T-helper 2 cell treated with Interferon-gamma antibody and Interleukin-4, amounts not matched to agents 100 ng/mL and 5 ng/mL, for 36 hours (primary cell): ENCODE data around the gene PLD5. TPM values are rescaled to one million over a fixed set of nuclear protein-coding genes. Genes with fewer than 3 reads are reported as not detected.
"Not testable (repeated sequence)": the region's sequence is repeated elsewhere in the genome, so short reads cannot be mapped to it uniquely, and the experiment has no call there.

Experiments used
- intact Hi-C: fragments of 100-400 bp; cut with micrococcal nuclease; formaldehyde crosslinking; loops from one replicate; pipeline ENCODE4 v1.15.1; 2023
- total RNA-seq: library from RNA; stranded (reverse); gene quantifications from 2 replicates; pipeline ENCODE4 v1.2.3, GENCODE V29; 2022

Gene PLD5
- total RNA-seq, 1 donor from 2014 or later, result not detected

DNA sequence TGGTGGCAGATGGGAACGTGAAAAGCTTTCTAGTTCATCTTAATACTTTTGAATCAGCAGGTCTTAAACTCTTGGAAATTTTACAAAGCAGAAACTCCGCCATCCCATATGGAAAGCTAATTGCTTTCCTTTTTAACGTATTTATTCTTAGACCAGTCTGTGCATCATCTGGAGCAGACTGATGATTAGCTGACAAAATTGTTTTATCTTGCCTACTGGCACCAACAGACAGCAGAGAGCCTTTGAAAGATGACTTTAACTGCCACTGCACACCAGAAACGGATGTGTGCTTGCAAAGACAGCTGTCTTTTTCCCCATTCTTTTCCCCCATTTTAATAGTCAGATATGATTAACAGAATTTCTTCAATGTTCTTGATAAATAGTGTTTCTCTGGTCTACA is 97.0 kb downstream of the PLD5 start:
- intact Hi-C loops, result no loop called here

DNA sequence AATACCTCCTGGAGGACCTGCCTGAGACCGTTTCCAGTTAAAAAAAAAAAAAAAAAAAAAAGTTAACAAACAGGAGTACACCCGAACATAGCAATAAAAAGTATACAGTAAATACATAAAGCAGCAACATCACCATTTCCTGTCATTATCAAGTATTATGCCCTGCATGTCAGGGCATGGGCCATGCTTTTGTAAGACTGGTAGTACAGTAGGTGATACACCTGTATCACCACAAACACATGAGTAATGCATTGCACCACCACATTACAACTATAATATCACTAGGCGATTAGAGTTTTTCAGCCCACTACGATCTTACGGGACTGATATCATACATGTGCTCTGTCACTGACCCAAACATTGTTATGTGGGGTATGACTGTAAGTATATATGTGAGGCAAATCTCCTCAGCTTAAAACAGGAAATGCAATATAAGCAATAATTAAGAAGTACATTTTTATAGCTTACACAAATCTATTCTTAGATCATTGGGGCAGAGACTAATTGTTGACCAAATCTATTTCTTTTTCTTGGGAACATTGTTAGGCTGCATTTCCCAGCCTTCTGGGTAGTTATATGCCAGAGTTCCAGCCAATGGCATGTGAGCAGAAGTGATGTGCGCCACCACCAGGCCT is 98.1 kb downstream of the PLD5 start:
- intact Hi-C loops, result no loop called here

DNA sequence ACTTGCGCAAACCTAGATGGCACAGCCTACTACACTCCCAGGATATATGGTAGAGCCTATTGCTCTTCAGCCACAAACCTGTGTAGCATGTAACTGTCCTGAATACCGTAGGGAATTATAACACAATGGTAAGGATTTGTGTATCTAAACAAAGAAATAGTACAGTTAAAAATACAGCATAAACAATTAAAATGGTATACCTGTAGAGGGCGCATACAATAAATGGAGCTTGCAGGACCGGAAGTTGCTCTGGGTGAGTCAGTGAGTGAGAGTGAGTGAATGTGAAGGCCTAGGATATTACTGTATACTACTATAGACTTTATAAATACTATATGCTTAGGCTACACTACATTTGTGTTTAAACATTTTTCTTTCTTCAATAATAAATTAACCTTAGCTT is 99.3 kb downstream of the PLD5 start:
- intact Hi-C loops, result no loop called here

DNA sequence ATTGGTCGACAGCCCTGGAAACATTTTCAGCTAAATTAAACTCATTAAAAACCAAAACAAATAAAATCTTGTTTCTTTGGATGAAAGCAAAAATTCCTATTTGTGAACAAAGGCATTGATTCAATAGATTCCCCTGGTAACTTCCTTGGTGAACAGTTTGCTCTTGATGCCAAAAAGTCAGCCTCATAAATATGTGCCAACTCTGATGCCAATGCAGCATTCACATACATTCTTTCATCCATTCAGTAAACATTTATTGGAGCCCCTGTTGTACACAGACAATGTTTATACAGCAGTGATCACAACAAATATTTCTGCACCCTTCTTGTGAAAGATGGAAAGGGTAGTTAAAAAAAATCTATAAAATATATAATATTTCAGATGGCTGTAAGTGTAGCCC is 107.8 kb downstream of the PLD5 start:
- intact Hi-C loops, result no loop called here

DNA sequence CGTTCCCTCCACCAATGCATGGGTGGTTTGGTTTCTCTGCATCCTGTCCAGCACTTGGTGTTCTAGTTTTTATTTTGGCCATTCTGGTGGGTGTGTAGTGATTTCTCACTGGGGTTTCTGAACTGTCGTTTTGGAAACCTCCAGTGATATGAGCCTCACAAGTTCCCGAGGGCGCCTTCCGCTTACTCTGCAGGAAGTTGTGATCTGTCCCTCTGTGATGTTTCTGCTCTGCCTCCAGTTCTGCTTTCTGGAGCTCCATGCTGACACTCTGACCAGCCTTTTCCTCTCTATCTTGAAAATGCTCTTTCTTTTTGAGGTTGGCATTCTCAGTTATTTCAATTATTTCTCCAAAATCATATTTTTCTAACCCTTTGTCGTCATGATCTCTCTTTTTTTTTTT is 111.6 kb downstream of the PLD5 start:
- intact Hi-C loops, result no loop called here

DNA sequence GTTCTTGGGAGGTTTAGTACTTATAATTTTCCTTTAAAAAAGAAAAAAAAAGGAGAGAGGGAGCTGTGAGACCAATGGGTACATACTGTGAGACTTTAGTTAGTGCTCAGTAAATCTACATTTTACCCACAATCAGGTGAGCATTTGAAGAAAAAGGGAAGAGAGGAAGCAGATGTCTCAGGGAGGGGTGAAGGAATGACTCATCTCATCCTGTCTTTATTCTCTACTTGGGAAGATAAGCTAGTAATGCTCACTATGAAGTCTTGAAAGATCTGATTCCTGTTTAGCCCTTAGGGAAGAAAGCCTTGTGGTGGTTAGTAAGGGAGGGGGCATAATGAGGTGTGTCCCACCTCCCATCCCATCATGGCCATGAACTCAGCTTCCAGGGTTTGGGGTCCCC is 112.6 kb downstream of the PLD5 start:
- intact Hi-C loops, result no loop called here

DNA sequence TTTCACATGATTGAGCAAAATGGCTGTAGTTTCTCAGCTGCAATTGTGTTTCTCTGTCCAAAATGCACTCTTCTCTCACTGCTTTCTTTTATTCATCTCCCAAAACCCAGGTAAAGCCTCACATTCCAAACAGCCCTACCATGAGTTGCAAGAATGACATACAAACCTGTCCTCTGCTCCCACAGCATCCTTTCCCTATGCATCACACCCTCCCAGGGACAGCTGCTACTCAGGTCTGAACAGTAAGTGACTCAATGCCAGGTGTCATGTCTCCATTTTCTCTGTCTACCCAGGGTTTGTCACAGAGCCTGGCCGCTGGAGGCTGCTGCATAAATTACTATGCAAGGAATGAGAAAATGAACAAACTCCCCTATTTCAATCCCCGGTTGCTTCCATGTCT is 118.5 kb downstream of the PLD5 start:
- intact Hi-C loops, result no loop called here

DNA sequence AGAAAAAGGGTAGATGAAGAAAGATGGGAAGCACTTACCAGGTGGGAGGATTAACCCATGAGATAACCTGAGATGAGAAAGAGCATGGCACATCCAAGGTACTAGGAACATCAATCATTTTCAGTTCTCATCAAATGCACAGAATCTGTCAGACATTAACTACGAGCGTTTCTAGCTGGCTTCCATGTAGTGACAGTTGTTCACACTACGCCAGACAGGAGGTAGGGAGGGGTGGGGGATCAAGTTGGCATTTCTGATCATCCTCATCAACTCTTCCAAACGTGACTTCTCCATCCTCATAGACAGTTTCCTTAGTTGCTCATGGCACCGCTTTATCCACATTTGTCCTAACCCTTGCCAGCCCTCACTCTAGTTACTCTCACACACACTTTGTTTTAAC is 120.2 kb downstream of the PLD5 start:
- intact Hi-C loops, result no loop called here

DNA sequence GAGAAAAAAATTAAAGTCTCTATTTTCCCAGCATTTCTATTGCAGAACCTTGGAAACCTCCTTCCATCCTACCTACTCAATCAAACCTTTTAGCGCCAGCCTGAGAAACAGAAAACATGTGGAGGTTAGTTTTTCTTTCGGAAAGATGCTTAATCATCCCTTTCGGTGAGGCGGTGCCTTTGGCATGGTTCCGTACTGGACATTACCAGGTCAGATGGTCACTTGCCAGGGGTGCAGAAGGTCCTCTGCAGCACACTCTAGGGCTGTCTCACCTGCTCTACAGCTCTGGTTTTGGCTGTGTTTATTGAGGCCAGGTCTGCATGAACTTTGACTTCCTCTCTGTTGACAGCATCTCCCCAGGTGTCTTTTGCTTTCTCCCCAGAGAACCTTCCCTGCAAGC is 121.5 kb downstream of the PLD5 start:
- intact Hi-C loops, result no loop called here

DNA sequence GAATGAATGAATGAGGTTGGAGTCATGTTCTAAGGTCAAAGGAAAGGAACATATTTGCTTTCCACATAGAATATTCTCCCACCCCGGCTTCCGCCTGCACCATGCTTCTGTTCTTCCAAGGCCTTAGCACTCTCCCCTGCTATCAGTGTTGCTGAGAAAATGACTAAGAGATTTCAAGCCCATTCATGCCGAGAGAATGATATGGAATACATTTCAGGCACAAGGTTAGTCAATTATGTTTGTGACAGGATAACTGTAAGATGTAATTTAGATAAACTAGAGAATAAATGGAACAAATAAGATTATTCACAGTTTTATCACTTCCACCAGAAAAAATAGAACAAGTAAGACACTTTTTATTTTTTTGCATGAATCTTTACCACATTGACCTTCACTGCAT is 122.6 kb downstream of the PLD5 start:
- intact Hi-C loops, result no loop called here

DNA sequence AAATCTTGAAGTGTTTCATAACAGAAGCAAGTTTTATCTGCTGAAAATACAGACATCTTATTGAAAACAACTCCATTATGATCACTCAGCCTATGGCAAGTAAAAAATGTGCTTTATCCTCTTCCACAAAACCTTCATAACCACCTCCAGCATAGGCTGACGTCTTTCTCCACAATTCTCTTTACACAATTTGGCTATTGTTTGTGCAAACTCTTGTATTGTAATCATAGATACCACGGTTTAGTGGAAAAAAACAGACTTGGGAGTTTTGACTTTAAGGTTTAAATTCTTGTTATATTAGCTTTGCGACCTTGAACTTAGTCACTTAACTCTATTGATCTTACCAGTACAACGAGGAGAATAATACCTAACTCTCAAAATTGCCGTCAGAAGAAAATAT is 126.1 kb downstream of the PLD5 start:
- intact Hi-C loops, result no loop called here

DNA sequence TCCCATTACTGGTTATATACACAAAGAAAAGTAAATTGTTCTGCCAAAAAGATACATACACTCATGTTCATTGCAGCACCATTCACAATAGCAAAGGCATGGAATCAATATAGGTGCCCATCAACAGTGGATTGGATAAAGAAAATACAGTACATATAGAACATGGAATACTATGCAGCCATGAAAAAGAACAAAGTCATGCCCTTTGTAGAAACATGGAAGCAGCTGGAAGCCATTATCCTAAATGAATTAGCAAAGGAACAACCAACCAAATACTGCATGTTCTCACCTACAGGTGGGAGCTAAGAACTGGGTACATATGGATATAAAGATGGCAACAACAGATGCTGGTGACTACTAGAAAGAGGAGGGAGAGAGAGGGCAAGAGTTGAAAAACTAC is 132.6 kb downstream of the PLD5 start:
- intact Hi-C loops, result no loop called here

DNA sequence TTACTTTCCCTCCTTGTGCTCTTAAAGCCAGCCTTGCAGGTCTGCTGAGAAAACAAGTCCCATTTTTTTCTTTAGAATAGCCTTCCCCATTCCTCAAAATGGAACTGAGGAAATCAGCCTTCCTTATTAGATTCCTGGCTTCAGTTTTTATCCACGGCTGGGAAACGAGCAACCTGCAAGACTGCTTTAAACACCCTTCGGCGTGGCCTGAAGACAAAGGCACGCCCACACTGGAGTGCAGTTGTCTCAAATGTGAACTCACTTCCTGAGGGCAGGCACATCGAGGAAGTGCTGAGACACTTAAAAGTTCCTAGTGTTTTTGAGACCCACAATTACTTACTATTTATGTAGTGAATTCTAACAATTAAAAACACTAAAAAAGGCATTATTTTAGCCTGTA is 148.4 kb downstream of the PLD5 start:
- intact Hi-C loops, result not testable (repeated sequence)

DNA sequence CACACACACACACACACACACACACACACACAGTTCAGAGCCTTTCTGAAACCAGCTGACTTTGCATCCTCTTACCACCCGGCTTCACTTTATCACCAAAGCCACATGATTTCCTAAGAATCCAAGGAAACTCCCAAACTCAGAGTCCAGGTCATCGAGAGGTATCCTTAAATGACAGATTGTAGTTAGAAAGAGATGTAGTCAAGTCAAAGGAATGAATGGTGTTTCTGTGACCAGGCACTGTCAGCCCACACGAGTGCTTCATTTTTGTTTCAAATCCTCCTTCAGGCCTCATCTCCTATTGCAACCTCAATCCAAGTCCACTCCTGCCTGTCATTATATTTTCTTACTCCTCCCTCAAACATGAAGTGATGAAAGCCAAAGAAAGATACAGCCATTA is 174.1 kb downstream of the PLD5 start:
- intact Hi-C loops, result not testable (repeated sequence)

DNA sequence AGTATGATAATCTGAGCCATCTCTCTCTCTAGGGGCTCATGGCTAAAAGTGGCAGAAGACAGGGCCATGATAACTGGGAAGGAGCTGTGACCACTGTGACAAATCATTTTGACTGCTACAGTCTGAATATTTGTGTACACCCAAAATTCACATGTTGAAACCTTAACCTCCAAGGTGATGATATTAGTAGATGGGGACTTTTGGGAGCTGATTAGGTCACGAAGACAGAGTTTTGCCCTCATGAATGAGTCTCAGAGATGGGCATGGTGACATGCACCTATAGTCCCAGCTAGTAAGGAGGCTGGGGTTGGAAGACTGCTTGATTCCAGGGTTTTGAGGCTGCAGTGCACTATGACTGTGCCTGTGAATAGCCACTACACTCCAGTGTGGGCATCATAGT is 174.9 kb downstream of the PLD5 start:
- intact Hi-C loops, result no loop called here

DNA sequence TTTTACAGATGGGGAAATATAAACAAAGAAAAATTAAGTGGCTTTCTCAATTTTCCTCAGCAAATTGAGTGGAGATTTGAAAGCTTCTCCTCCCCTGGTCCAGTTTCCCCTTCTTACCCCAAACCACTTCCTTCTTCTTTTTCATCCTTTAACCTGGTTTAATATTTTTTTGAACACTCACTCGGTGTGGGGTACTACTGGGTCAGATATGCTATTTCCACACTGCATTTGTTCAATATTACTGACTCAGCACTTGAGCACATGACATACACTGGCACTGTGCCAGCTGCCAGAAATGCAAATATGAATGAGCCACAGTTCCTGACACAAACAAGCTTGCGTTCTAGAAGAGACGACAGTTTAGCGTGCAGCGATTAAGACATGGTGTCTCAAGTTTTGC is 193.6 kb downstream of the PLD5 start:
- intact Hi-C loops, result not testable (repeated sequence)

DNA sequence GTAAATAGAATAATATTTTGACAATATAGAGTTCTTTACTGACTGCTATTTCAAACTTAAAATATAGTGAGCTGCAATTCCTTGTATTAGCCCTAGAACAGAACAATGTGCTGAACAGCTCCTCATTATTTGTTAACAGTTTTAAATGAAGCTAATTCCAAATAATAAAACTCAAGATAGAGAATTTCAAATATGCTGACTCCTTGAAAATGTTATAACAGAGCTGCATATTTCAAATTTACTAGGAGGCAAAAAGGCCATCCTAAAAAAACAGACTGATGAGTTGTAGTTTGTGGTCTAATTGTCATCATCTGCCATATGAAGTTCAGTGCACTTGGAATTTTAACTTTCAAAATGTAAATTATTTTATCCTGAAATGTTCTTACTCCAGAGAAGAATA is 197.1 kb downstream of the PLD5 start:
- intact Hi-C loops, result not testable (repeated sequence)

DNA sequence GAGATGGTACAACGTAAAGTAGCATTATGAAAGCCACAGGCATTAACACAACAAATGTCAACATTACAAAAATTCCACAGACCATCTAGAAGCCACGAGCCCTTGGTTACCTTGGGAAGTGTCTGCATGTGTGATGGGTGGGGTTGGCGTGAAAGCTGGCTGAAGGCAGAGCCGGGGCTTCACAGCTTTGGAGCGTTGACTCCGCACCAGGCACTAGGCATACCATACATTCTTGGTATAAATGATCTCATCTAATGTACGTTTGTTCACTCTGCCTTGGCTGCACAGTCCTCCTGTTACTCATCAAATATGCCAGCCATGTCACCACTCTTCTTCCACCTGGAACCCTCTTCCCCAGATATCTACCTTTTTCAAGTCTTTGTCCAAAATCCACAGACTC is 202.5 kb downstream of the PLD5 start:
- intact Hi-C loops, result not testable (repeated sequence)

DNA sequence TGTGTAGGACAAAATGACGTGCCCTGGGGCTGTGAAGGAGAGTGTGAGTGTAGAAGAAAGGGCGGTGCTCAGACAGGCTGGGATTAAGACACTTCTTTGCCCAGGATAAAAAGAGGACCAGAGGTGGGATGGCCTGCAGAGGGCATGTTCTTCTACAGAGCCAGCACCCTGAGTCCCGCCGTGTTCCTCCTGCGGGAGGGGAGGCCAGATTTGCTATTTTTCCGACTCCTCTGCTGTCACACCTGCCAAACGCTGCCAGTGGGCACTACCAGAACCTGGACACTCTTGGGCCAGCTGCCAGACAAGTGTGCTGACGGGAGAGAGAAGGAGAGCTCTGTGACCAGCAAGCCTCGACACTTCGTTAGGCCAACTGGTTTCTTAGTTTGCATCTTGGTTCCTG is 206.4 kb downstream of the PLD5 start:
- intact Hi-C loops, result no loop called here

DNA sequence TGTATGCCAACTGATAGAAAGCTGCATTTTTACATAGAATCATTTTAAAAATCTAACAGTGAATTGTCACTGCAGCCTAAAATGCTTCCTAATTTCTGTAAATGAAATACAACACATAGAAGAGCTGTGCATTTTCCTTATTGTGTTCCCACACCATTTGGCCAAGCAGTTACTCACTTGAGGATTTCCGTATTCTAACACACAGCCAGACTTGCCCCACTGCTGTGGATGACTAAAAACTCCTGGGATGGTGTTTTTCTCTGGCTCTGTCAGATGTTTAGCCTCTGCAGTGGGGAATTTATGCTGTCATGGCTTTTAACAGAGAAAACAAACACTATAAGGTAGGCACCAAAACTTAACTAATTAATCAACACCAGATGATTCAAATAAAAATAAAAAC is 209.6 kb downstream of the PLD5 start:
- intact Hi-C loops, result not testable (repeated sequence)

DNA sequence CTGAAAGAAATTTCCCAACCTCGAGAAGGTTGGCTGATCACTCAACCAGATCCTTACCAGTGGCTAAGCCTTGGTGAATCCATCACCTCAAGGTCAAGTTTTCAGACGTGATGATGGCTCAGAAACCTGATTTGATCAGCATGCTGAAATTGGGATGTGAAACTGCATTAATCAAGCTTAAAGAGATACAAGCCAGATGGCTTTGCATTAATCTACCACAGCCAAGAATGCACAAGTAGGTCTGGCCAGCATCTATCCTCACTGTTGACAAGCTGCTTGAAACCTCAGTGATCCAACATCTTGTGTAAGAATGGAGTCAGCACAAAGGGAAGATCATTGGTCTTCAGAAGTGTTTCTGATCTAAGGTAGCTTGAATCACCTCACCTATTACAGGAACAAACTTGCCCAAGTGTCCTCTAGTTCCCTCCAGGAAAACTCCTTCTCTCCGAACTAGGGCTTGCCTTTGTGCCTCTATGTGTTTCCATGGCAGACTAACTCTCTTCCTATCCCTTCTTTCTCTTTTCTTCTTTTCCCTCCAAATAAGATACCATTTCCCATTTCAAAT is 210.3 kb downstream of the PLD5 start:
- intact Hi-C loops, result not testable (repeated sequence)

DNA sequence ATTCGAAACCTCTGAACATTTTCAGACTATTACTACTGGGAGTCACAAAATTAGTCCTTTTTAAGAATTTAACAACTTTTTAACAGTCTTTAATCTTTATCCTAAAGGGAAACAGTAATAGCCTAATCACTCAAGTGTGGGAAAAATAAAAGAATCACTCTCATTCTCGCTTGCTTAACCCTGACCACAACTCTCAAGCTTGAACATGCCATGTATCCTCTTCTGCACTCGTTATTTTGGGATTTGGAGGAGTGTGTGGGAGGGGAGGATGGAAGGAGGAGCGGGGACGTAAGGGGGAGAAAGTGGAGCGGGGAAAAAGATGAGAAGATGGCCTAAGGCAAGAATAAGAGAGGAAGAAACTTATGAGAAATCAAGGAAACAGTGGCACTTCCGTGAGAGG is 215.8 kb downstream of the PLD5 start:
- intact Hi-C loops, result not testable (repeated sequence)

DNA sequence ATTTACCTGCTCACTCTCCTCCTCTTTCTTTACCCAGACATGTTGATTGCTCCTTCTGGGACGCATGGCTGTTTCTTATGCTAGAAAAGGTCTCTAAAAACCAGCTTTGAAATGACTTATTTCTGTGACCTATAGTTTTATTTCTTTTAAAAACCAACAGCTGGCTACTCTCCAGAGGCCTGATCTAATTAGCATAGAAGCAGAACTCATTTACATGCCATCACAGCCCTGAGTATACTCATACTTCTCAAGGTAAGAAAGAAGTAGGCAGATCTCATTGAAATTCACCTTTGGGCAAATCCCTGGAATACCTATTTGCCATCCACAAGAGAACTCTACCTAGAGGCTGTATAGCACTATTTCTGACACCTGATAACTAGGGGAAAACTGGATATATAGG is 230.7 kb downstream of the PLD5 start:
- intact Hi-C loops, result not testable (repeated sequence)

DNA sequence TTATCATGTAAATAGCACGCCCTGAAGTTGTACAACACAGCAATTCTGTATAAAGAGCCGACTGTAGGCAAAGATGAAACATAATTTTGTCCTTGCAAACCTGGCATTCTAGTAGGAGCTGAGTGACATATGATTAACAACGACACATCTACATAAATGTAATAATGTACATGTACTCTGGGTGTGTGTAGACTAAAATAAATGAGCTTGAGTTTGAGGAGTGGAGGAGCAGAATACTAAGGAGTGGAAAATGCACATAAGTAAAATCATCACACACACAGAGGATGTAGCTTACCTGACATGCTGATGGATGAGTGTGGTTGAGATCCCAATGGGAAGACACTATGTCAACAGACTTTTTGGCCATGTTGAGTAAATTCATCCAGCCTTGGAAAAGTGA is 236.4 kb downstream of the PLD5 start:
- intact Hi-C loops, result not testable (repeated sequence)
